GM19438 (cell line): ENCODE results near the gene ERBB4.
A peak's percentile ranks its signal among the peaks of the same experiment; 100 is the strongest.

Source experiments
- ATAC-seq: cut with Tn5 transposase; IDR thresholded peaks from one replicate; pipeline ENCODE4 v1.9.1; 2021; ENCODE audit warnings: low read depth; ENCODE audit not compliant: unreplicated experiment

ERBB4 gene

GRCh38 chr2:211957799-211958198 lies 580.8 kb downstream of the ERBB4 start:
- peak; percentile 65 for ATAC-seq

GRCh38 chr2:211955648-211956047 lies 583.0 kb downstream of the ERBB4 start:
- ATAC-seq: no peak

GRCh38 chr2:211948932-211949331 lies 589.7 kb downstream of the ERBB4 start:
- no peak for ATAC-seq

GRCh38 chr2:211946960-211947359 lies 591.6 kb downstream of the ERBB4 start:
- ATAC-seq: no peak

- no peak for ATAC-seq
These were observed 594.0 kb downstream of the ERBB4 start for GRCh38 chr2:211944572-211944971.

- no peak for ATAC-seq
These were observed 596.4 kb downstream of the ERBB4 start for GRCh38 chr2:211942153-211942552.

- no peak for ATAC-seq
These were observed 597.3 kb downstream of the ERBB4 start for GRCh38 chr2:211941216-211941747.

GRCh38 chr2:211939177-211939576 lies 599.4 kb downstream of the ERBB4 start:
- ATAC-seq: no peak

- no peak for ATAC-seq
These were observed 603.8 kb downstream of the ERBB4 start for GRCh38 chr2:211934811-211935210.

- no peak for ATAC-seq
These were observed 607.3 kb downstream of the ERBB4 start for GRCh38 chr2:211931314-211931713.

GRCh38 chr2:211930331-211930730 lies 608.3 kb downstream of the ERBB4 start:
- no peak for ATAC-seq

GRCh38 chr2:211928201-211928600 lies 610.4 kb downstream of the ERBB4 start:
- no peak for ATAC-seq

- ATAC-seq: no peak
These were observed 615.6 kb downstream of the ERBB4 start for GRCh38 chr2:211923019-211923418.

GRCh38 chr2:211903961-211904360 lies 634.6 kb downstream of the ERBB4 start:
- no peak for ATAC-seq

- no peak for ATAC-seq
These were observed 637.3 kb downstream of the ERBB4 start for GRCh38 chr2:211901226-211901846.

- no peak for ATAC-seq
These were observed 638.1 kb downstream of the ERBB4 start for GRCh38 chr2:211900518-211900917.

- no peak for ATAC-seq
These were observed 638.6 kb downstream of the ERBB4 start for GRCh38 chr2:211900000-211900399.

- ATAC-seq: no peak
These were observed 639.9 kb downstream of the ERBB4 start for GRCh38 chr2:211898702-211899101.

- no peak for ATAC-seq
These were observed 657.2 kb downstream of the ERBB4 start for GRCh38 chr2:211881449-211881848.

GRCh38 chr2:211879323-211879722 lies 659.3 kb downstream of the ERBB4 start:
- ATAC-seq: no peak

GRCh38 chr2:211877061-211877460 lies 661.5 kb downstream of the ERBB4 start:
- no peak for ATAC-seq

GRCh38 chr2:211875488-211875887 lies 663.1 kb downstream of the ERBB4 start:
- no peak for ATAC-seq
